Measurements from ENCODE around the gene P2RX3. TPM values are rescaled to one million over a fixed set of nuclear protein-coding genes. Genes with fewer than 3 reads are reported as not detected.
A peak's percentile ranks its signal among the peaks of the same experiment; 100 is the strongest.

The P2RX3 gene
- total and polyA plus RNA-seq, 4 experiments from 2014 or later: not detected

DNA sequence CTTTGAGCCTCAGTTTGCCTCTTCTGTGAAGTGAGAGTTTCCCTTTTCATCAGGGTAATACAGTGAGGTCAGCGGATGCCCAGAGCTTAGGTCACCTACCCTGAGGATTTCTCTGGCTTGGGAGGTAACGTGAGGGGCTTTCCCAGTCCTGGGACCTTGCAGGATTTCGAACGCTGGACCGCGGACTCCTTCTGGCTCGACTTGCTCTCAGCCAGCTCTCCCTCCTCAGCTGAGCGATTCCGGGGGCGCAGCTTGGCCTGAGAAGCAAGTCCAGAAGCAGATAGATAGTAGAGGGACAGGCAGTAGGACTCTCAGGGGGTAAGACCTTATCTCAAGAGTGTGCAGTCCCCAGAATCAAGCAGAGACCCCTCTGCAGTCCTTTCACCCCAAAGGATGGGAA is 37.4 kb upstream of the P2RX3 start:
- Histone ChIP-seq H3K4me1 (ENCODE audit: insufficient read depth, low read length) (no peaks in the 10 kb centered on the region), H3K36me3 (ENCODE audit: insufficient read depth, low read length) (peaks cover 3% of the 10 kb centered on the region), H3K9me3 (ENCODE audit: control insufficient read depth in 1 of 2, low read length in 2 of 2) (peaks cover 0 to 4% of the 10 kb centered on the region in 2 donors), H3K27me3 (ENCODE audit: insufficient read depth, low read length) (no peaks in the 10 kb centered on the region), H3K27ac (ENCODE audit: low read depth, low read length) (no peak overlapping the region), H3K4me3 (ENCODE audit: low read length in 2 of 2) (no peak overlapping the region)
- CTCF ChIA-PET (ENCODE audit: partially characterized antibody): interaction anchor here (1.2 kb wide), 1 partner anchor 51 kb away, joined by 5 read pairs; no protein-coding TSS in a partner anchor
- Mint-ChIP-seq H3K4me3 (no peak overlapping the region), H3K4me1 (peaks cover 0 to 2% (median 0%) of the 10 kb centered on the region in 4 donors), H3K9me3 (peaks cover 0 to 20% (median 9%) of the 10 kb centered on the region in 8 donors), H3K27me3 (no peaks in the 10 kb centered on the region), H3K36me3 (peaks cover 42 to 57% of the 10 kb centered on the region in 2 donors), H3K27ac (peak overlapping the region in 1 of 7 donors; percentile 35)
- intact Hi-C loops (cut with micrococcal nuclease): no loop called here
- no peak for DNase-seq
- POLR2A ChIA-PET (ENCODE audit: partially characterized antibody): no interaction called here

DNA sequence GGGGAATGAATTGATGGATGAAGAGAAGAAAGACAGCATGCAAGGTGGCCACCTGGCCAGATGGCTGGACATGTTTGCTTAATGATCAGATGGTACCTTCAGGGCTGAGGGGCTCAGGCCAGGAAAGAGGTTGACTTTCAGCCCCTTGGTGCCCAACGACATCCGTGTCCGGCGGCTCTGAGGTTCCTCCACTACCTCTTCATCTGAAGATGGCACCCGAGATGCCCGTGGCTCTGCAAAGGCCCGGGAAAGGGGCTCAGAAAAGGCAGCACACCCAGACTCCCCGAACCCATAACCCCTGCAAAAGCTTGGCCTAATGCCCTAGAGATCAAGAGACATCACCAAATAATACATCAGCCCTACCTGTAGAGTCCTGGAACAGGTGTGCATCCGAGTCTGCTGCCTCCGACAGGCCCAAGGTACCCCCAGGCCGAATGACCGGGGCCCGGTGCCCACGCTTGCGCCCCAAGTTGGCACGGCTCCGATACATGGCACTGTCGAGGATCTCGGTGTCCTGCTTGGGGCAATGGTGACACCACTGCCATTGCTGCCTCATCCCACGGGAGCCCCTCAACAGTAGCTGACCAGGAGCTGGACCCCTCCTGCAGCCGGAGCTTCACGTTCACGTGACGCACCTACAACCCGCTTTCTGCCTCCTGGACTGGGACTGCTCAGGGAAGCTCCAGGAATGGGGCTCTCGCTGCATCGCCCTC is 36.3 kb upstream of the P2RX3 start:
- Mint-ChIP-seq H3K27ac (no peak overlapping the region), H3K9me3 (peaks cover 0 to 17% (median 8%) of the 10 kb centered on the region in 8 donors), H3K4me3 (peak overlapping the region in 1 of 8 donors; percentile 34), H3K36me3 (peaks cover 42 to 54% of the 10 kb centered on the region in 2 donors), H3K27me3 (no peaks in the 10 kb centered on the region), H3K4me1 (peaks cover 0 to 4% (median 0%) of the 10 kb centered on the region in 4 donors)
- H3K4me3 ChIP-seq (ENCODE audit: low read length in 2 of 2): no peak overlapping the region
- H3K27ac ChIP-seq (ENCODE audit: low read depth, low read length): no peak overlapping the region
- DNase-seq: no peak
- peaks cover 3% of the 10 kb centered on the region for H3K36me3 ChIP-seq (ENCODE audit: insufficient read depth, low read length)
- H3K27me3 ChIP-seq (ENCODE audit: insufficient read depth, low read length): no peaks in the 10 kb centered on the region
- CTCF ChIA-PET (ENCODE audit: partially characterized antibody): interaction anchor here (1.2 kb wide), 1 partner anchor 52 kb away, joined by 5 read pairs; no protein-coding TSS in a partner anchor
- peaks cover 0 to 4% of the 10 kb centered on the region in 2 donors for H3K9me3 ChIP-seq (ENCODE audit: control insufficient read depth in 1 of 2, low read length in 2 of 2)
- intact Hi-C loops (cut with micrococcal nuclease): no loop called here
- no peaks in the 10 kb centered on the region for H3K4me1 ChIP-seq (ENCODE audit: insufficient read depth, low read length)
- POLR2A ChIA-PET (ENCODE audit: partially characterized antibody): no interaction called here

DNA sequence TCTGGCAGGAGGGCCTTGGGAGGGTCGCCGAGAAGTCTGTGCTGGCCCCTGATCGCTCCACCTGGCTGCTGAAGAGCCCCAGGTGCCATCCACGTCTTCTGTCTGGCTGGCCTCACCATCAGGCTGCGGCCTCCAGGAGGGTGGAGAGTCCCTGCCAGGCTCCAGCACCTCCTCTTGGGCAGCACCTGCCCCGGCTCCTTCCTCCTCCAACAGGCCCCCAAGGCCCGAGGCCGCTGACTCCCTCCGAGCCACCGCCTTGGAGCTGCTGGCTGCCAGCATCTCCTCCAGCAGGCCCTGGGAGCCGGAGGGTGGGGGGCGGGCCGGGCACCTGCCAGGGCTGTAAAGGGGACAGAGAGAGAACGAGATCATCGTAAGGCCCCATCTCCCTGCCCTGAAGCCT is 35.7 kb upstream of the P2RX3 start:
- Mint-ChIP-seq H3K4me1 (peaks cover 0 to 4% (median 0%) of the 10 kb centered on the region in 4 donors), H3K27ac (no peak overlapping the region), H3K27me3 (no peaks in the 10 kb centered on the region), H3K9me3 (peaks cover 0 to 17% (median 7%) of the 10 kb centered on the region in 8 donors), H3K4me3 (peak overlapping the region in 1 of 8 donors; percentile 34), H3K36me3 (peaks cover 42 to 52% of the 10 kb centered on the region in 2 donors)
- Histone ChIP-seq H3K27ac (ENCODE audit: low read depth, low read length) (no peak overlapping the region), H3K9me3 (ENCODE audit: control insufficient read depth in 1 of 2, low read length in 2 of 2) (peaks cover 0 to 4% of the 10 kb centered on the region in 2 donors), H3K36me3 (ENCODE audit: insufficient read depth, low read length) (peaks cover 3% of the 10 kb centered on the region), H3K27me3 (ENCODE audit: insufficient read depth, low read length) (no peaks in the 10 kb centered on the region), H3K4me3 (ENCODE audit: low read length in 2 of 2) (no peak overlapping the region), H3K4me1 (ENCODE audit: insufficient read depth, low read length) (no peaks in the 10 kb centered on the region)
- no peak for DNase-seq
- ChIA-PET POLR2A (ENCODE audit: partially characterized antibody) (no interaction called here), CTCF (ENCODE audit: partially characterized antibody) (no interaction called here)
- intact Hi-C loops (cut with micrococcal nuclease): no loop called here

DNA sequence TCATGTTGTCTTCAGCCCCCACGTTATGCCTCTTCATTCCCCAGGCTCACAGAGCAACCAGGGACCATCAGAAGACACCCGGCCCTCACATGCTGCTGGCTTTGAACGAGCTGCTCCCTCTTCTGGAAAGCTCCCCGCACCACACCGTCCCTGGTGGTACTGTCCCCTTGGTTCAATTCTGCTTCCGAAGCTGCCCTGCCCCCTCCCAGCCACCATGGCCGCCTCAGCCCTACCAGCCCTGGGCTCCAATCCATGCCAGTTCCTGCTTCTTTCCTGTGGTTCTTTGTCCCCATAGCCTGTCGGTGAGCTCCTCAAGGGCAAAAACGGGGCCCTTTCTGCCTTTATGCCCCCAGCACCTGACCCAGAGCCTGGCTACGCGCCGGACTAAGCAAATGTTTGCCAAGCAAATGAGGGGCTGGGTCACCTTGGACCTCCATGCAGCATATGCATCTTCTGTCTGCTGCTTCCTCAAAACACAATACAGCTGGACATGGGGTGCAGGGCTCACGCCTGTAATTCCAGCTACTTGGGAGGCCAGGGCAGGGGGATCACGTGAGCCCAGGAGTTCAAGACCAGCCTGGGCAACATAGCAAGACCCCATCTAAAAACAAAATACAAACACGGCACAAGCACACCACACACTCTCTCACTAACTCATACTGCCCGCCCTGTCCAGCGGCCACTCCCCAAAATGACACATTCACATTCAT is 34.7 kb upstream of the P2RX3 start:
- Mint-ChIP-seq H3K27me3 (no peaks in the 10 kb centered on the region), H3K4me3 (no peak overlapping the region), H3K27ac (peak overlapping the region in 1 of 7 donors; percentile 82), H3K4me1 (peaks cover 0 to 4% (median 0%) of the 10 kb centered on the region in 4 donors), H3K9me3 (peaks cover 0 to 14% (median 7%) of the 10 kb centered on the region in 8 donors), H3K36me3 (peaks cover 36 to 43% of the 10 kb centered on the region in 2 donors)
- Histone ChIP-seq H3K9me3 (ENCODE audit: control insufficient read depth in 1 of 2, low read length in 2 of 2) (peaks cover 0 to 4% of the 10 kb centered on the region in 2 donors), H3K4me1 (ENCODE audit: insufficient read depth, low read length) (no peaks in the 10 kb centered on the region), H3K27me3 (ENCODE audit: insufficient read depth, low read length) (no peaks in the 10 kb centered on the region), H3K27ac (ENCODE audit: low read depth, low read length) (no peak overlapping the region), H3K4me3 (ENCODE audit: low read length in 2 of 2) (no peak overlapping the region), H3K36me3 (ENCODE audit: insufficient read depth, low read length) (peaks cover 3% of the 10 kb centered on the region)
- DNase-seq: no peak
- POLR2A ChIA-PET (ENCODE audit: partially characterized antibody): no interaction called here
- CTCF ChIA-PET (ENCODE audit: partially characterized antibody): no interaction called here
- intact Hi-C loops (cut with micrococcal nuclease): no loop called here

DNA sequence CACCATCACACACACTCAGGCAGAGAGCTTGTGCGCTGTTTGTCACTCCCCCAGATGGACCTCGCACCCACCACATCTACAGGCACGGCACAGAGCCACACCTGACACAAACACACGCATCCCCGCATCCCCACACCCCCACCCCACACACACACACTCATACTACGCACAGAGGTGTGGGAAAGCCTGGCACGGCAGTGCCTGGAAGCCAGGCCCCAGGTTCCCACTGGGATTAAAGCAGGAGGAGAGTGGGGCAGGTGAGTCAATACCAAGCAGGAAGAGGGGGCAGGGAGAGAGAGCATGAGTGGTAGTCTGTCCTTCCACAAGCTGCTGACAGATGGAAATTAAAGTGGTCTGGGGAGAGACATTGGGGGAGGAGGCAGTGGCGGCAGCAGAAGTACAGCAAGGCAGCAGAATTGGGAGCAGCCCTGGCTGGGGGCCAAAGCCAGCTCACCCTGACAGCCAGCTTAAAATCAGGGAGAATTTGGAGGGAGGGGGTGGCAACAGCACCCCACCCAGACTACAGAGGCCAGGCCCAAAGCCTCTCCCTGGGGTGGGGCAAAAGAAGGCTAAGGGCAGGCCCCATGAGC is 34.1 kb upstream of the P2RX3 start:
- H3K27me3 Mint-ChIP-seq: no peaks in the 10 kb centered on the region
- intact Hi-C loops (cut with micrococcal nuclease): no loop called here

DNA sequence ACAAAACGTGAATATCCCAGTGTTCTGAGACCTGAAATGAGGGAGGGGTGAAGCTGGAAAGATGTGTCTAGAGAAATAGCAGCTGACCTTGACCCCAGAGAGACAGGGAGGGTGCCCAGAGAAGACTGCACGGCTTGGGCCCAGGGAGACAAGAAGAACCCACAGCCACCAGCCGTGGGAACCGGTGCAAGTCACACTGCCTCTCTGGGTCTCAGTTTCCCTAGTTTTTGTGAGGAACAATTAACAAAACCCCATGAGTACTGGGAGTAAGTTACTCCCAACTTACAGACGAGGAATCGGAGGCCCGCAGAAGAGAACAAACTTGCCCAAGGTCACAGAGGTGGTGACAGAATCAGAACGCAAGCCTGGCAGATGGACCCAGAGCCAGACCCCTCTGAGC is 32.6 kb upstream of the P2RX3 start:
- peaks cover 23 to 34% of the 10 kb centered on the region in 2 donors for H3K36me3 Mint-ChIP-seq
- Histone ChIP-seq H3K36me3 (ENCODE audit: insufficient read depth, low read length) (no peaks in the 10 kb centered on the region), H3K27ac (ENCODE audit: low read depth, low read length) (no peak overlapping the region), H3K9me3 (ENCODE audit: control insufficient read depth in 1 of 2, low read length in 2 of 2) (no peaks in the 10 kb centered on the region), H3K4me3 (ENCODE audit: low read length in 2 of 2) (no peak overlapping the region), H3K27me3 (ENCODE audit: insufficient read depth, low read length) (no peaks in the 10 kb centered on the region), H3K4me1 (ENCODE audit: insufficient read depth, low read length) (no peaks in the 10 kb centered on the region)
- intact Hi-C loops (cut with micrococcal nuclease): no loop called here
- no peak for DNase-seq
- CTCF ChIA-PET (ENCODE audit: partially characterized antibody): no interaction called here
- H3K9me3 Mint-ChIP-seq: peaks cover 0 to 4% (median 0%) of the 10 kb centered on the region in 8 donors
- no peak overlapping the region for H3K27ac Mint-ChIP-seq
- no peak overlapping the region for H3K4me3 Mint-ChIP-seq
- peaks cover 0 to 4% (median under 1%) of the 10 kb centered on the region in 4 donors for H3K4me1 Mint-ChIP-seq
- POLR2A ChIA-PET (ENCODE audit: partially characterized antibody): no interaction called here
- no peaks in the 10 kb centered on the region for H3K27me3 Mint-ChIP-seq

More for the DNA sequence above, 34.1 kb upstream of the P2RX3 start:
- Histone ChIP-seq H3K36me3 (ENCODE audit: insufficient read depth, low read length) (peaks cover 3% of the 10 kb centered on the region), H3K27me3 (ENCODE audit: insufficient read depth, low read length) (no peaks in the 10 kb centered on the region), H3K4me3 (ENCODE audit: low read length in 2 of 2) (no peak overlapping the region), H3K27ac (ENCODE audit: low read depth, low read length) (no peak overlapping the region), H3K9me3 (ENCODE audit: control insufficient read depth in 1 of 2, low read length in 2 of 2) (peaks cover 0 to 3% of the 10 kb centered on the region in 2 donors), H3K4me1 (ENCODE audit: insufficient read depth, low read length) (no peaks in the 10 kb centered on the region)
- Mint-ChIP-seq H3K36me3 (peaks cover 35 to 39% of the 10 kb centered on the region in 2 donors), H3K9me3 (peaks cover 0 to 9% (median 4%) of the 10 kb centered on the region in 8 donors), H3K27ac (peak overlapping the region in 1 of 7 donors; percentile 33), H3K4me3 (no peak overlapping the region), H3K4me1 (peaks cover 0 to 4% (median 0%) of the 10 kb centered on the region in 4 donors)
- DNase-seq: no peak
- CTCF ChIA-PET (ENCODE audit: partially characterized antibody): no interaction called here
- POLR2A ChIA-PET (ENCODE audit: partially characterized antibody): no interaction called here

Measured in CD4-positive, alpha-beta memory T cell (primary cell).